Aorta (tissue), 5 donors: ENCODE data around the gene KIF26B. TPM values are rescaled to one million over a fixed set of nuclear protein-coding genes. Genes with fewer than 3 reads are reported as not detected.

Experiments used
- ATAC-seq: fragments of 200-7000 bp; cut with Tn5 transposase; one replicate; pipeline ENCODE4 v1.9.1; 2022; ENCODE audit warnings: moderate library complexity; ENCODE audit not compliant: low FRiP score
- DNase-seq, 2 donors: peaks; one replicate each; pipeline ENCODE4 v3.0.0-alpha.2; 2020
- H3K27ac ChIP-seq, 2 donors: one replicate each; pipeline ENCODE4 v1.5.1; 2013; ENCODE audit warnings: low read length in 2 of 2, mild to moderate bottlenecking in 2 of 2, moderate library complexity in 2 of 2, control low read depth in 1 of 2, inconsistent platforms in 1 of 2, low read depth in 1 of 2
- H3K27me3 ChIP-seq, 2 donors: one replicate each; pipeline ENCODE4 v1.6.1; 2013; ENCODE audit warnings: control low read depth in 1 of 2, low read length in 1 of 2, mild to moderate bottlenecking in 1 of 2, moderate library complexity in 1 of 2; ENCODE audit not compliant: insufficient read depth in 2 of 2, control insufficient read depth in 1 of 2
- H3K36me3 ChIP-seq, 2 donors: one replicate each; pipeline ENCODE4 v1.6.1; 2013; ENCODE audit warnings: control low read depth in 1 of 2, low read length in 1 of 2, mild to moderate bottlenecking in 1 of 2; ENCODE audit not compliant: insufficient read depth in 2 of 2, control insufficient read depth in 1 of 2
- H3K4me1 ChIP-seq, 2 donors: one replicate each; pipeline ENCODE4 v1.6.1; 2013; ENCODE audit warnings: low read length in 2 of 2, control low read depth in 1 of 2, mild to moderate bottlenecking in 1 of 2, moderate library complexity in 1 of 2; ENCODE audit not compliant: insufficient read depth in 2 of 2, control insufficient read depth in 1 of 2
- H3K4me3 ChIP-seq, 2 donors: one replicate each; pipeline ENCODE4 v1.5.1; 2013; ENCODE audit warnings: low read length in 2 of 2, control low read depth in 1 of 2, mild to moderate bottlenecking in 1 of 2
- H3K9me3 ChIP-seq: one replicate; pipeline ENCODE4 v1.6.1; 2013; ENCODE audit warnings: mild to moderate bottlenecking, low read length; ENCODE audit not compliant: control insufficient read depth
- WGBS, 2 donors: extraction: QIAGEN DNeasy Blood & Tissue Kit; methylation state at CpG; one replicate each; pipeline ENCODE4 v1.1.7; 2013; 5-methylcytosine and 5-hydroxymethylcytosine counted together
- intact Hi-C, 2 donors: fragments of 100-400 bp; cut with DNase I; formaldehyde crosslinking; loops; one replicate each; pipeline versions ENCODE4 v1.14.2 to v1.15.0; 2022
- polyA plus RNA-seq, 2 donors: library from polyadenylated mRNA; stranded (reverse); fragments of 200-250 nt; gene quantifications; one replicate each; pipeline ENCODE4 v1.2.3, GENCODE V29; 2013
- total RNA-seq, 2 donors: library from RNA; stranded (reverse); fragmentation: NEBNext Ultra II Directional; extraction: Animal tissue kit (Norgen Biotek cat#: 25700); gene quantifications; one replicate each; pipeline ENCODE4 v1.2.1, GENCODE V29; 2021
- donor health status: healthy with polysubstance abuse.
- donor health status: Bipolar disorder and iron deficiency.
- donor health status: DM: no; HTN: no; CAD: no.
- donor health status: DM: no; HTN: no; CAD: no.
- donor health status: DM: yes; HTN: yes; CAD: no.

The KIF26B gene
- total and polyA plus RNA-seq, 4 donors = under 0.01 to 0.58 (median 0.30) TPM

DNA sequence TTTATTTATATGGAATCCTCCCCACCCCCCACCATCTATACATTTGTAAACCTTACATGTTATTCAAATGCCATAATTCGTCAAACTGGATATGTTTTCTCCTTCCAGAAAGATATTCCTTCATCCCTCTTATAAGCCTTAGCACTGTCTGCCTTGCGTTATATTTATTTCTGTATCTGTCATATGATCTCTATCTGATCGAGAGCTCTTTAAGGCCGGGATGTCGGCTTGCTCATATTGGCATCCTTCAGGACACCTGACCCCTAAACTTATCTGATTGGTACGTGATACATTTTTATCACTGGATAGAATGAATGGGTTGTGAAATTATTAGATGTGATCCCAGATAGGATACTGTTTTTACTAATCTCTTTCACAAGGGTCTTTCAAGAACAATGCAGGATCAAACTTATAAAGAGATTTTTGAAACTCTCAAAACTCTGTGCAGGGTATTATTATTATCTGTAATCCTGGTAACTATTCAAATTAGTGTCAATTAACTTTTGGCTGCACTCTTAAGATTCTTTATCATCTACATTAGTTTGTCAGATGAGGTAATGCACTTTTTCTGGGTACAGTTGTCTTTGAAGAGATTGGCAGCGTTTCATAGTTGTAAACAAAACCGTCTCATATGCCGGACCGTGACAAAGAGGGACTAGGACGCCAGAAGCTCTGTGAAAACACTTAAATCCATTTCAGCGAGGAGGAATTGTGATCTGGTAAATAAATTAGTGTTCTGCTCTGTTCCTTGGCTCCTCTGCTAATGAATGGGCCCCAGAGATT is 152.0 kb downstream of the KIF26B start:
- Histone ChIP-seq H3K27me3 (no peaks in the 10 kb centered on the region), H3K27ac (no peak overlapping the region), H3K4me3 (no peak overlapping the region), H3K4me1 (no peaks in the 10 kb centered on the region), H3K9me3 (no peaks in the 10 kb centered on the region), H3K36me3 (no peaks in the 10 kb centered on the region)
- DNase-seq (no peak), ATAC-seq (no peak)
- intact Hi-C loops = no loop called here
- 26 to 27% methylated on average over 12 of the region's 12 CpGs for WGBS, 2 donors

DNA sequence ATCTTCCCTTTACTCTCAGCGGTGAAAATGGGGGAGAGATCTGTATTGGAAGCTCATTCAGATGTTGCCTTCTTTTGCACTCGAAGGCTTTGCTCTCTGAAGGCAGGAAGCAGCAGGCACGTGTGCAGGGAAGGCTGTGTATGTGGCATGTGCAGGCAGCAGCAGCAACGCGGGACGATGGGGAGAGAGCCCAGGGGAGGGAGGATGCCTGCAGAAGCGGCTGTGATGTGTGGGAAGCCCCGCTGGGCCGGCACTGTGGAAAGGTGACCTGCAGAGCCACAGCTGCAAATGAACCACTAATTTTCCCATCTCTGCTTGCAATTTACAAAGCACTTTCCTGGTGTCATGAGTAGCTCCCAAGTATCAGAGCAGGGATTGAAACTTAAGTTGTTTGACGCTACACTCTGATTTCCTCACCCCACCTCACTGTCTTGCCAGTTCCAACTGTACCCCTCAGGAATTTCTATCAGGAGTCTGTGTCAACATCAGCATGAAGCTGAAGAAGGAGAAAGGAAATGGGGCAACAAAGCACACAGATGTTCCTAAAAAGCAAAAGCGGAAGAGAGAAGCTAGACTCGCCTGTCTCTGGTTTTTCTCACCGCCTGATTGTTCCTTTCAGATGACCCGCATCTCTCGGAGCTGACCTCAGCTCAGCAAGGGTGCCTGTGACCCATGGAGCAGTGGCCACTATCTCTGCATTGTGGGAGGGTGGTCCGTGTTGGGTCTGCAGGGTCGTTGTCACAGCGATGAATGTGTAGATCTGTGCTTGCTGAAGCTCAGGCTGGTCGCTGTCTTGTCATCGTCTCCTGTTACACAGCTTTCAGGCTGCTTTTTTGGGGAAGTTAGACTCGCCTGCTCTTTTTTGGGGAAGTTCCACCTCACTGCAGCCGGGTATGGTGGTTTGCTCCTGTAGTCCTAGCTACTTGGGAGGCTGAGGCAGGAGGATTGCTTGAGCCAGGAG is 156.1 kb downstream of the KIF26B start:
- H3K4me1 ChIP-seq = no peaks in the 10 kb centered on the region
- H3K36me3 ChIP-seq = no peaks in the 10 kb centered on the region
- DNase-seq (peak in 1 of 2 donors; percentile 56), ATAC-seq (no peak)
- no peak overlapping the region for H3K27ac ChIP-seq
- no peaks in the 10 kb centered on the region for H3K27me3 ChIP-seq
- no peaks in the 10 kb centered on the region for H3K9me3 ChIP-seq
- 10 to 18% methylated on average over 22 of the region's 22 CpGs for WGBS, 2 donors
- intact Hi-C loops = no loop called here
- no peak overlapping the region for H3K4me3 ChIP-seq

DNA sequence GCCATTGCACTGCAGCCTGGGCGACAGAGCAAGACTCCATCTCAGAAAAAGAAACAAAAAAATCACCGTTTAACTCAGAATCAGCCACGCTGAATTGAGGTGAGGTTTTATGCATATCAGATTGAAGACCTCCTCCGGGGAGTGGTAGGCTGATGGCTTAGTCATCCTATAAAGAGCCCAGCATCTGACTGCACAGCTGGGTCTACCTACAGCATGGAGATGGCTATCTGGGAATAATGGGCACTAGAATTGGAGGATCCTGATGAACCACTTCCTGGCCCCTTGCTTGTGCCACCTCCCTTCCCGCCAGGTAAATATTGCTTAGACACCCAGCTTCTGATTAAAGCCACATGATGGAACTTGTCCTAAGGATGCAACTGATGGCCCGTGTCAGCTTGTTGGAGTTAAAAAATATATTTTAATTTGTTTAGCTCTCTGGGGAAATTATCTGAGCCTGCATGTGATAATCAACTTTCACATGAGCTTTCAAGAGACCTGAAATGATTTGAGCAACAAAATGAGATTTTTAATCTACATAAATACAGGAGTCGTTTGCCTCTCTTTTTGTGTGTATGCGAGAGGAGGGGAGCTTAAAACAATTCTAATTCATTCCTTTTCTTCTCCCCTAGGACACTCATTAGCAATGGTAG is 157.2 kb downstream of the KIF26B start:
- 80 to 85% methylated on average over 8 of the region's 8 CpGs for WGBS, 2 donors
- intact Hi-C loops = no loop called here
- no peak for ATAC-seq

DNA sequence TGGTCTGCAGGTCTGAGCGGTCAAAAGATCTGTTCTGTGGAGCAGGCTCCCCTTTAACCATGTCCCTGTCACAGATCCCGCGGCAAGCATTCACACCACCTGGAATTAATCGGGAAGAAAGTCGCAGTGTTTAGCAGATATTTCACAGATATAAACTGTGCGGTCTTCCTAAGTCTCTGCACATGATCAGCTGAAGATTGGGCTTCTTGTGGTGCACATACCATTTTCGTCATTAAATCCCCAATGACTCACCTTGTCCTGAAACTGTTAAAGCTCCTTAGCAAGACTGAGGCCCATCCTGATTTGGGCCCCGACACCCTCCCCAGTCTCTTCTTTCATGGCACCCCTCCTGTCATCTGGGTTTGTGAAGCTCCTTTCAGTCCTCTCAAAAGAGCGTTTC is 158.8 kb downstream of the KIF26B start:
- DNase-seq (no peak), ATAC-seq (no peak)
- Histone ChIP-seq H3K27ac (no peak overlapping the region), H3K36me3 (no peaks in the 10 kb centered on the region), H3K27me3 (no peaks in the 10 kb centered on the region), H3K9me3 (no peaks in the 10 kb centered on the region), H3K4me3 (no peak overlapping the region), H3K4me1 (no peaks in the 10 kb centered on the region)
- 85 to 92% methylated on average over 9 of the region's 9 CpGs for WGBS, 2 donors
- intact Hi-C loops = no loop called here

More for the DNA sequence above, 157.2 kb downstream of the KIF26B start:
- DNase-seq = no peak
- Histone ChIP-seq H3K27me3 (no peaks in the 10 kb centered on the region), H3K36me3 (no peaks in the 10 kb centered on the region), H3K4me3 (no peak overlapping the region), H3K4me1 (no peaks in the 10 kb centered on the region), H3K9me3 (no peaks in the 10 kb centered on the region), H3K27ac (no peak overlapping the region)

DNA sequence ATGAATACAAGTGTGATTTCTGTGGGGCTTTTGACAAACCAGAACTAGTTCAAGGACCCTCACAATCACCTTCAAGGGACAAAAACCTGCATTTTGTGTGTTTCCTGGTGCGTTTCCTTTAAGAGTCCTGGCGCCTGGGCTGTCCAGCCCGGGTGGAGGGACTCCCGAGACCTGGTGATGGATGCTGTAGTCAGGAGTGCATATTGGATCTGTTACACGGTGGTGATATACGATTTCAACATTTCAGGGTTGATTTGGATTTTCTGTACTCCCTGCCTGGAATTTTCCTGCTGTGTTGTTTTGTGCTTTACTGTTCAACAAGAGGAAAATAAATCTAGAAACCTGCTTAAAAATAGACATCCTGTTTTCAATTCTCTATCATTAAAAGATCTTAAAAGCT is 162.0 kb downstream of the KIF26B start:
- H3K4me1 ChIP-seq = no peaks in the 10 kb centered on the region
- 45 to 49% methylated on average over 6 of the region's 6 CpGs for WGBS, 2 donors
- DNase-seq = no peak

DNA sequence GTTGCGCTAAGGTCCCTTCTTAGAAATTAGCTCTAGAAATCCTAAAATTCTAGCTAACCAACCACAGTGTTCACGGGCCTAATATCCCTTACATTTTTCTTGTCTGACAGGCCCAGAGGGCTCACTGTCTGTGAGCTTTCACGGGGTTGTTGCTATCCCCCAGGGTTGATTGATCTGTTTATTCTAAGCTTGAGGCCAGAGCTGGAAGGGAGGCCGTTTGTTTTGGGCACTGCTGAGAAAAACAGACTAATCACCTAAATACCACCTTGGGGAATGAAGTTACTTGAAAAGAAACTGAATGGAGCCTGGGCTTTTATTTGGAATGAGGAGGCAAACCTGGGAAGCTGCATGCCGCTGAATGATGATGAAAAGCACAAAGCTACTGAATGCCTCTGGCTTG is 162.4 kb downstream of the KIF26B start:
- H3K36me3 ChIP-seq = no peaks in the 10 kb centered on the region
- DNase-seq = no peak
- H3K4me3 ChIP-seq = no peak overlapping the region
- H3K4me1 ChIP-seq = no peaks in the 10 kb centered on the region
- no peaks in the 10 kb centered on the region for H3K9me3 ChIP-seq
- intact Hi-C loops = no loop called here
- WGBS, 2 donors = 41 to 51% methylated on average over 5 of the region's 5 CpGs
- H3K27me3 ChIP-seq = no peaks in the 10 kb centered on the region
- no peak overlapping the region for H3K27ac ChIP-seq
- no peak for ATAC-seq

More for the DNA sequence above, 162.0 kb downstream of the KIF26B start:
- Histone ChIP-seq H3K36me3 (no peaks in the 10 kb centered on the region), H3K4me3 (no peak overlapping the region), H3K27ac (no peak overlapping the region), H3K9me3 (no peaks in the 10 kb centered on the region), H3K27me3 (no peaks in the 10 kb centered on the region)
- no peak for ATAC-seq
- intact Hi-C loops = no loop called here

DNA sequence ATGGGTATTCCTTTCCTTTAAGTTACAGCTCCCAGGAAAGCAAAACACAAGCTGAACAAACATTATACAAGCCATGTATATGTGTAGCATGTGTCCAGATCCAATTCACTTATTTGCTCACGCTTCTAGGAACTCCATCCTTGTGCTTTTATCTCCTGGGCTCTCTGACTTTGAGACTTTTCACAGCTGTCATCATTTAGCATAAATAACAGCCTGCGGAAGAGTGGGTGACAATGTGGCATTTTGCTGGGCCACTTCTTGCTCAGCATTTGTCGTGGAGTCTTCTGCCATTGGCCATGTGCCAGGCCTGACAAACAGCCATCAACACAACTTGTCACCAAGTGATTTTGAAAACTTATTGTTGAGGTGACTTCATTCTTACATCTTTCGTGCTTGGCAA is 164.3 kb downstream of the KIF26B start:
- 22 to 39% methylated on average over 4 of the region's 4 CpGs for WGBS, 2 donors
- intact Hi-C loops = no loop called here
- no peak overlapping the region for H3K27ac ChIP-seq
- H3K9me3 ChIP-seq = no peaks in the 10 kb centered on the region
- H3K36me3 ChIP-seq = no peaks in the 10 kb centered on the region
- H3K27me3 ChIP-seq = no peaks in the 10 kb centered on the region
- no peak for DNase-seq
- H3K4me1 ChIP-seq = no peaks in the 10 kb centered on the region
- no peak for ATAC-seq
- no peak overlapping the region for H3K4me3 ChIP-seq

DNA sequence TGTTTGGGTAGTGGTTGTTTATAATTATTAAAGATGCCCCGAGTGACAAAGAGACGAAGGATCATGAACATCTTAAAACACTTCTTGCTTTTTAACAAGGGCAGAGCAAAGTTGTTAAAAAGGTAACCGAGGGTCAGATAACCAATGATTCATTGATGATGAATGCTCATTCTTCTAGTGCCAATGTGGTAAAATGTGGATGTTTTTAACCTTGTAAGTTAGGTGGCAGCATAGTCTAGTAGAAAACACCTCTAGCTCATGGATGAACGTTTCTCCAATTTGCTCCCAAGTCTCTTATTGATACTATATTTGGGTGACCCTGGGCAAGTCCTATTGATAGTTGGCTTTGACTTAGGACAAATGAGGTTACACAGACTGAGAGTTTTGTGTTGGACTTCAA is 167.9 kb downstream of the KIF26B start:
- Histone ChIP-seq H3K27me3 (no peaks in the 10 kb centered on the region), H3K9me3 (no peaks in the 10 kb centered on the region), H3K4me3 (no peak overlapping the region), H3K4me1 (no peaks in the 10 kb centered on the region), H3K27ac (no peak overlapping the region), H3K36me3 (no peaks in the 10 kb centered on the region)
- intact Hi-C loops = no loop called here
- DNase-seq (no peak), ATAC-seq (no peak)
- WGBS, 2 donors = 52 to 63% methylated on average over 4 of the region's 4 CpGs
